DOHH2 (cell line): ENCODE results near the gene KAT8.

Experiments
- H3F3A ChIP-seq: fragments of 200-600 bp; sonication (generic), shearing (Covaris generic); 2 replicates; pipeline ENCODE4 v1.6.0; 2016; ENCODE audit warnings: antibody characterized with exemption, mild to moderate bottlenecking; ENCODE audit not compliant: control insufficient read depth, insufficient read depth
- H3K27ac ChIP-seq: fragments of 200-600 bp; sonication (generic); 2 replicates; pipeline ENCODE4 v1.5.1; 2014; ENCODE audit warnings: low read depth, mild to moderate bottlenecking, low read length, moderate library complexity
- H3K27me3 ChIP-seq: fragments of 200-600 bp; sonication (generic); 2 replicates; pipeline ENCODE4 v1.6.1; 2014; ENCODE audit warnings: mild to moderate bottlenecking, low read length, mixed read lengths; ENCODE audit not compliant: control insufficient read depth
- H3K36me3 ChIP-seq: fragments of 200-600 bp; sonication (generic); 2 replicates; pipeline ENCODE4 v1.6.1; 2014; ENCODE audit warnings: mild to moderate bottlenecking, low read length, moderate library complexity, mixed read lengths; ENCODE audit not compliant: control insufficient read depth
- H3K4me1 ChIP-seq: fragments of 200-600 bp; sonication (generic); 2 replicates; pipeline ENCODE4 v1.6.1; 2014; ENCODE audit warnings: mild to moderate bottlenecking, low read length, mixed read lengths; ENCODE audit not compliant: control insufficient read depth
- H3K4me2 ChIP-seq: fragments of 200-600 bp; sonication (generic); 2 replicates; pipeline ENCODE4 v1.6.0; 2014; ENCODE audit warnings: mild to moderate bottlenecking, low read length, moderate library complexity
- H3K4me3 ChIP-seq: fragments of 200-600 bp; sonication (generic); 2 replicates; pipeline ENCODE4 v1.5.1; 2014; ENCODE audit warnings: mild to moderate bottlenecking, low read length, mixed read lengths
- H3K79me2 ChIP-seq: fragments of 200-600 bp; sonication (generic); 2 replicates; pipeline ENCODE4 v1.6.1; 2014; ENCODE audit warnings: mild to moderate bottlenecking, low read length, mixed read lengths; ENCODE audit not compliant: control insufficient read depth
- H3K9me2 ChIP-seq: fragments of 200-600 bp; sonication (generic); replicated peaks from 2 replicates; pipeline ENCODE4 v1.6.1; 2014; ENCODE audit warnings: mild to moderate bottlenecking, low read length, mixed read lengths; ENCODE audit not compliant: control insufficient read depth
- H3K9me3 ChIP-seq: fragments of 200-600 bp; sonication (generic); 2 replicates; pipeline ENCODE4 v1.6.1; 2014; ENCODE audit warnings: antibody characterized with exemption, low read length, mixed read lengths; ENCODE audit not compliant: control insufficient read depth, insufficient read depth
- H4K20me1 ChIP-seq: fragments of 200-600 bp; sonication (generic); 2 replicates; pipeline ENCODE4 v1.6.0; 2014; ENCODE audit warnings: low read depth, mild to moderate bottlenecking, antibody characterized with exemption, low read length, moderate library complexity; ENCODE audit not compliant: control insufficient read depth, insufficient read depth
- EZH2phosphoT487 ChIP-seq: fragments of 200-600 bp; sonication (generic); IDR thresholded peaks from 2 replicates; pipeline ENCODE4 v1.6.1; 2017; ENCODE audit warnings: borderline replicate concordance, mild to moderate bottlenecking, antibody characterized with exemption, low read length, moderate library complexity, mixed read lengths
- TF ChIP-seq, protein P1 (sequence below): fragments of 200-600 bp; sonication (generic); IDR thresholded peaks from one replicate; pipeline ENCODE4 v1.5.1; 2014; ENCODE audit warnings: antibody characterized with exemption, mild to moderate bottlenecking, low read depth, low read length; ENCODE audit not compliant: poor library complexity, severe bottlenecking

Gene KAT8

DNA sequence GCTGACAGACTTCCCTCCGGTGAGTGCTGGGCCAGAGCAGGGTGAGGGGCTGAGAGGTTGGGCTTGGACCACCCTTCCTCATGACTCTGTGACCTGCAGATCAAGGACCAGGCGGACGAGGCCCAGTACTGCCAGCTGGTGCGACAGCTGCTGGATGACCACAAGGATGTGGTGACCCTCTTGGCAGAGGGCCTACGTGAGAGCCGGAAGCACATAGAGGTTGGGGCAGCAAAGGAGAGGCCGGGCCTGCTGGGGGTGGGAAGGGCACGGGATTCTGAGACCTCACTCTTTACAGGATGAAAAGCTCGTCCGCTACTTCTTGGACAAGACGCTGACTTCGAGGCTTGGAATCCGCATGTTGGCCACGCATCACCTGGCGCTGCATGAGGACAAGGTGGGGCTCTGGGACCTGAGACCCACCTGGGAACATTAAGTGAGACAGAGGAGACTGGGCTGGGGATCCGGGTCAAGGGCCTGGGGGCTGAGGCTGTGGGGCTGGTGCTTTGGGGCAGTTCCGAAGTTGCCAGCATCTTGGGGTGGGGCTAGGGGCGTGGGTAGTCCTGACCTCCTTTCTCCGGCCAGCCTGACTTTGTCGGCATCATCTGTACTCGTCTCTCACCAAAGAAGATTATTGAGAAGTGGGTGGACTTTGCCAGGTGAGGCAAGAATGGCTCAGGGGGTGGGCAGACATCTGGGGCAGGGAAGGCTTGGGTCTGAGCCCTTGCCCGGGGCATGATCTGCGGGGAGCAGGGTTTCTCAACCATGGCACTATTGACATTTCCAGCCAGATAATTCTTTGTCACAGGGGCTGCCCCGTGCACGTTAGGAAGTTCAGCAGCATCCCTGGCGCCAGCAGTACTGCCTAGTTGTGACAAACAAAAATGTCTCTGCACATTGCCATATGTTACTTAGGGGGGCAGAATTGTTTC, 7.1 kb upstream of the KAT8 start:
- H3K4me2 ChIP-seq = no peak overlapping the region
- no peak for TF ChIP-seq EZH2phosphoT487
- TF ChIP-seq, protein P1, sequence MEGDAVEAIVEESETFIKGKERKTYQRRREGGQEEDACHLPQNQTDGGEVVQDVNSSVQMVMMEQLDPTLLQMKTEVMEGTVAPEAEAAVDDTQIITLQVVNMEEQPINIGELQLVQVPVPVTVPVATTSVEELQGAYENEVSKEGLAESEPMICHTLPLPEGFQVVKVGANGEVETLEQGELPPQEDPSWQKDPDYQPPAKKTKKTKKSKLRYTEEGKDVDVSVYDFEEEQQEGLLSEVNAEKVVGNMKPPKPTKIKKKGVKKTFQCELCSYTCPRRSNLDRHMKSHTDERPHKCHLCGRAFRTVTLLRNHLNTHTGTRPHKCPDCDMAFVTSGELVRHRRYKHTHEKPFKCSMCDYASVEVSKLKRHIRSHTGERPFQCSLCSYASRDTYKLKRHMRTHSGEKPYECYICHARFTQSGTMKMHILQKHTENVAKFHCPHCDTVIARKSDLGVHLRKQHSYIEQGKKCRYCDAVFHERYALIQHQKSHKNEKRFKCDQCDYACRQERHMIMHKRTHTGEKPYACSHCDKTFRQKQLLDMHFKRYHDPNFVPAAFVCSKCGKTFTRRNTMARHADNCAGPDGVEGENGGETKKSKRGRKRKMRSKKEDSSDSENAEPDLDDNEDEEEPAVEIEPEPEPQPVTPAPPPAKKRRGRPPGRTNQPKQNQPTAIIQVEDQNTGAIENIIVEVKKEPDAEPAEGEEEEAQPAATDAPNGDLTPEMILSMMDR = no peak

DNA sequence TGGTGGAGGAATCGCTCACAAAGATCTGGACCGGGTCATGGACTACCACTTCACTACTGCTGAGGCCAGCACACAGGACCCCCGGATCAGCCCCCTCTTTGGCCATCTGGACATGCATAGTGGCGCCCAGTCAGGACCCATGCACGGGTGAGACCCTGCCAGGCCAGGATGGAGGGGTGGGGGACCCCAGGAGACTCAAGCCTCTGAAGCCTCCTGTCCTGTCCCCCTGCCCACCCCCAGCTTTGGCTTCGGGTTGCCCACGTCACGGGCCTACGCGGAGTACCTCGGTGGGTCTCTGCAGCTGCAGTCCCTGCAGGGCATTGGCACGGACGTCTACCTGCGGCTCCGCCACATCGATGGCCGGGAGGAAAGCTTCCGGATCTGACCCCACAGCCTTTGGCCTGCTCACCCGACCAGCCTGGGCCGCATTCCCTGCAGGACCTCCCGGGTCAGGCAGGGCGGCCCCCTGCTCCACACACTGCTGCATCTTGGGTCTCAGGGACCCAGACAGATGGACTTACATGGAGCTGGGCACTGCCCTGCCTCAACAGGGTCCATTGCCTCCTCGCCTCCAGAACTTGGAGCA, 5.5 kb upstream of the KAT8 start:
- Histone ChIP-seq H3K4me1 (peaks cover 26% of the 10 kb centered on the region), H3K27ac (no peak overlapping the region), H3K4me2 (no peak overlapping the region), H3K27me3 (no peaks in the 10 kb centered on the region), H3K9me3 (no peaks in the 10 kb centered on the region), H3F3A (peaks cover 9% of the 10 kb centered on the region), H4K20me1 (no peaks in the 10 kb centered on the region), H3K9me2 (no peaks in the 10 kb centered on the region), H3K4me3 (no peak overlapping the region), H3K79me2 (peaks cover 35% of the 10 kb centered on the region), H3K36me3 (peaks cover 48% of the 10 kb centered on the region)
- TF ChIP-seq, protein P1 = no peak
- no peak for TF ChIP-seq EZH2phosphoT487

More for the DNA sequence above, 7.1 kb upstream of the KAT8 start:
- no peak overlapping the region for H3K27ac ChIP-seq
- H4K20me1 ChIP-seq = no peaks in the 10 kb centered on the region
- peaks cover 20% of the 10 kb centered on the region for H3K79me2 ChIP-seq
- H3F3A ChIP-seq = peaks cover 9% of the 10 kb centered on the region
- peaks cover 48% of the 10 kb centered on the region for H3K36me3 ChIP-seq
- no peaks in the 10 kb centered on the region for H3K27me3 ChIP-seq
- no peaks in the 10 kb centered on the region for H3K9me2 ChIP-seq
- no peaks in the 10 kb centered on the region for H3K9me3 ChIP-seq
- H3K4me1 ChIP-seq = peaks cover 25% of the 10 kb centered on the region
- no peak overlapping the region for H3K4me3 ChIP-seq

DNA sequence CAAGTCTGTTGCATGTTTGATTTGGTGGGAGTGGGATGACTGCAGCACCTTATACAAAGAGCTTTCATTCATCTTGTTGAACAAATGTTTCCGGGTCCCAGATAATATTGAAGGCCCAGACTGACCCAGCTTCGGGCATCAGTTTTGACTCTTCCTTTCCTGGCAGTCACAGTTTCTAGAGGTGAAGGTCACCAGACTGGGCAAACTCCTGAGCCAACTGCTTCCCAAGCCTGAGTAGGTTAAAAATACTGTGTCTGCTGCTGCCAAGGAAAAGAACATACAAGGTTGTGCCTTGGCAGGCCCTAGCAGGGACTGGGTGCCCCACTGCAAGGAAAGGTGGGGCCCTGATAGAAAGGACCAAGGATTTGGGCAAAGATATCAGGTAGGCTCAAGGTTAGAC, 4.8 kb upstream of the KAT8 start:
- peaks cover 48% of the 10 kb centered on the region for H3K36me3 ChIP-seq
- no peaks in the 10 kb centered on the region for H3K27me3 ChIP-seq
- peaks cover 19% of the 10 kb centered on the region for H3K4me1 ChIP-seq
- H3K9me2 ChIP-seq = no peaks in the 10 kb centered on the region
- H3K4me3 ChIP-seq = no peak overlapping the region
- peaks cover 34% of the 10 kb centered on the region for H3K79me2 ChIP-seq
- H3F3A ChIP-seq = peaks cover 9% of the 10 kb centered on the region
- H4K20me1 ChIP-seq = no peaks in the 10 kb centered on the region
- H3K4me2 ChIP-seq = no peak overlapping the region
- no peaks in the 10 kb centered on the region for H3K9me3 ChIP-seq
- no peak for TF ChIP-seq EZH2phosphoT487
- no peak overlapping the region for H3K27ac ChIP-seq
